IMR-90 (cell line): ENCODE data around the gene COL13A1. TPM values are rescaled to one million over a fixed set of nuclear protein-coding genes. Genes with fewer than 3 reads are reported as not detected.

Source experiments
- ATAC-seq: fragments of 200-7000 bp; cut with Tn5 transposase; 2 replicates; pipeline ENCODE4 v1.9.1; 2020; ENCODE audit warnings: low read depth, mild to moderate bottlenecking, moderate library complexity
- BruUV-seq: library from RNA; stranded (reverse); fragments of 400-500 nt; replicated peaks from 2 replicates; lab custom pipeline; 2021; lab: Mats Ljungman, UMichigan
- CTCF ChIA-PET: fragments of 300-600 bp; formaldehyde crosslinking; extraction: SDS; loops from one replicate; lab custom pipeline; 2021; ENCODE audit warnings: antibody characterized with exemption; lab: Yijun Ruan, JAX
- POLR2A ChIA-PET: fragments of 300-600 bp; sonication (Branson Sonifier 250); formaldehyde crosslinking; loops from one replicate; lab custom pipeline; 2022; ENCODE audit warnings: antibody characterized with exemption; ENCODE audit not compliant: unreplicated experiment; lab: Charles Lee
- DNase-seq: peaks from one replicate; pipeline ENCODE4 v3.0.0; 2013
- H2AFZ ChIP-seq: replicated peaks from 2 replicates; pipeline ENCODE3; 2013; ENCODE audit warnings: low read length, mild to moderate bottlenecking; ENCODE audit not compliant: poor library complexity
- H2AK5ac ChIP-seq: 2 replicates; pipeline ENCODE4 v1.6.1; 2013; ENCODE audit warnings: low read depth, low read length, inconsistent platforms
- H2AK9ac ChIP-seq: replicated peaks from 2 replicates; pipeline ENCODE3; 2013; ENCODE audit warnings: mild to moderate bottlenecking, low read depth, low read length, moderate library complexity; ENCODE audit not compliant: poor library complexity
- H2BK120ac ChIP-seq: 2 replicates; pipeline ENCODE4 v1.6.1; 2013; ENCODE audit warnings: low read depth, low read length, inconsistent platforms
- H2BK15ac ChIP-seq: 3 replicates; pipeline ENCODE4 v1.6.1; 2013; ENCODE audit warnings: low read depth, low read length, inconsistent platforms
- H2BK20ac ChIP-seq: 2 replicates; pipeline ENCODE4 v1.6.1; 2013; ENCODE audit warnings: low read depth, mild to moderate bottlenecking, inconsistent platforms, low read length, moderate library complexity
- H2BK5ac ChIP-seq: 2 replicates; pipeline ENCODE4 v1.6.1; 2013; ENCODE audit warnings: mild to moderate bottlenecking, low read depth, low read length, inconsistent platforms; ENCODE audit not compliant: poor library complexity, severe bottlenecking
- H3K14ac ChIP-seq: replicated peaks from 2 replicates; pipeline ENCODE4 v1.6.1; 2013; ENCODE audit warnings: low read depth, low read length, inconsistent platforms
- H3K18ac ChIP-seq: 2 replicates; pipeline ENCODE4 v1.6.1; 2013; ENCODE audit warnings: low read depth, low read length, control low read depth
- H3K23ac ChIP-seq: 2 replicates; pipeline ENCODE4 v1.6.1; 2013; ENCODE audit warnings: low read depth, low read length, inconsistent platforms
- H3K27ac ChIP-seq: 2 replicates; pipeline ENCODE4 v1.5.1; 2013; ENCODE audit warnings: mild to moderate bottlenecking, control low read depth, low read length; ENCODE audit not compliant: insufficient read depth
- H3K27me3 ChIP-seq: 2 replicates; pipeline ENCODE4 v1.6.1; 2013; ENCODE audit warnings: low read length; ENCODE audit not compliant: control insufficient read depth, insufficient read depth
- H3K36me3 ChIP-seq: 2 replicates; pipeline ENCODE4 v1.6.1; 2013; ENCODE audit warnings: low read length, mixed read lengths; ENCODE audit not compliant: control insufficient read depth, insufficient read depth
- H3K4ac ChIP-seq: 2 replicates; pipeline ENCODE4 v1.6.1; 2013; ENCODE audit warnings: low read depth, low read length, inconsistent platforms
- H3K4me1 ChIP-seq: 2 replicates; pipeline ENCODE4 v1.6.1; 2013; ENCODE audit warnings: low read length, mixed read lengths; ENCODE audit not compliant: control insufficient read depth, insufficient read depth
- H3K4me2 ChIP-seq: 2 replicates; pipeline ENCODE4 v1.6.1; 2013; ENCODE audit warnings: low read depth, mild to moderate bottlenecking, control low read depth, low read length, moderate library complexity
- H3K4me3 ChIP-seq: 2 replicates; pipeline ENCODE4 v1.5.1; 2013; ENCODE audit warnings: low read depth, mild to moderate bottlenecking, control low read depth, low read length, moderate library complexity; ENCODE audit not compliant: insufficient read depth
- H3K56ac ChIP-seq: 2 replicates; pipeline ENCODE4 v1.6.1; 2013; ENCODE audit warnings: low read length, inconsistent platforms; ENCODE audit not compliant: insufficient read depth; ENCODE audit errors: extremely low read depth
- H3K79me1 ChIP-seq, 2 experiments: 2 replicates each; pipeline ENCODE4 v1.6.1; 2013; ENCODE audit warnings: low read length in 2 of 2, inconsistent platforms in 1 of 2, low read depth in 1 of 2
- H3K9ac ChIP-seq: 2 replicates; pipeline ENCODE4 v1.6.1; 2013; ENCODE audit warnings: low read depth, low read length, control low read depth
- H3K9me1 ChIP-seq: 2 replicates; pipeline ENCODE4 v1.6.1; 2013; ENCODE audit warnings: low read length, inconsistent platforms; ENCODE audit not compliant: insufficient read depth
- H3K9me3 ChIP-seq: 2 replicates; pipeline ENCODE4 v1.6.1; 2013; ENCODE audit warnings: low read length; ENCODE audit not compliant: control insufficient read depth, insufficient read depth
- H4K20me1 ChIP-seq: 2 replicates; pipeline ENCODE4 v1.6.1; 2013; ENCODE audit warnings: low read length, inconsistent platforms; ENCODE audit not compliant: insufficient read depth
- H4K5ac ChIP-seq: 2 replicates; pipeline ENCODE4 v1.6.1; 2013; ENCODE audit warnings: mild to moderate bottlenecking, low read depth, low read length, control low read depth
- H4K8ac ChIP-seq, 2 experiments: 2 replicates each; pipeline ENCODE4 v1.6.1; 2013; ENCODE audit warnings: low read depth in 2 of 2, low read length in 2 of 2, control low read depth in 1 of 2, inconsistent platforms in 1 of 2
- H4K91ac ChIP-seq: 2 replicates; pipeline ENCODE4 v1.6.1; 2013; ENCODE audit warnings: low read depth, low read length, inconsistent platforms; ENCODE audit not compliant: insufficient read depth
- BHLHE40 ChIP-seq: fragments of 150-350 bp; IDR thresholded peaks from 2 replicates; pipeline ENCODE4 v1.6.1; 2016; ENCODE audit warnings: mild to moderate bottlenecking, low read depth, low read length
- CEBPB ChIP-seq: IDR thresholded peaks from 2 replicates; pipeline ENCODE4 v1.6.1; 2012; ENCODE audit warnings: low read depth, low read length, improper control_type of control experiment
- CTCF ChIP-seq: conservative IDR thresholded peaks from 2 replicates; pipeline ENCODE4 v1.5.1; 2012; ENCODE audit warnings: mild to moderate bottlenecking, low read depth, low read length, improper control_type of control experiment
- MAFK ChIP-seq: IDR thresholded peaks from 2 replicates; pipeline ENCODE4 v1.6.1; 2012; ENCODE audit warnings: low read depth, low read length, improper control_type of control experiment
- MXI1 ChIP-seq: IDR thresholded peaks from 2 replicates; pipeline ENCODE4 v1.6.1; 2012; ENCODE audit warnings: low read depth, mild to moderate bottlenecking, low read length, moderate library complexity, borderline replicate concordance
- POLR2A ChIP-seq: IDR thresholded peaks from 2 replicates; pipeline ENCODE4 v1.6.1; 2012; ENCODE audit warnings: mild to moderate bottlenecking, low read depth, low read length
- RCOR1 ChIP-seq: IDR thresholded peaks from 2 replicates; pipeline ENCODE4 v1.6.1; 2012; ENCODE audit warnings: mild to moderate bottlenecking, low read length, improper control_type of control experiment; ENCODE audit not compliant: insufficient replicate concordance
- RFX5 ChIP-seq: IDR thresholded peaks from 2 replicates; pipeline ENCODE4 v1.8.0; 2012; ENCODE audit warnings: low read depth, mild to moderate bottlenecking, low read length, moderate library complexity
- WGBS, 2 experiments: methylation state at CpG; one replicate each; pipeline versions ENCODE4 v1.1.5 to v1.1.7; 2013; ENCODE audit warnings: missing lambda C conversion rate in 2 of 2; ENCODE audit not compliant: insufficient read length in 1 of 2; ENCODE audit errors: extremely low coverage in 2 of 2; 5-methylcytosine and 5-hydroxymethylcytosine counted together
- dilution Hi-C: fragments of 300-500 bp; cut with HindIII; formaldehyde crosslinking; loops from one replicate; pipeline ENCODE4 v1.14.3; 2018; ENCODE audit warnings: low sequenced_read_pairs; ENCODE audit not compliant: unreplicated experiment
- in situ Hi-C: fragments of 300-500 bp; cut with MboI; formaldehyde crosslinking; loops from 3 replicates; pipeline ENCODE4 v1.14.3; 2019; ENCODE audit warnings: low sequenced_read_pairs, inconsistent platforms, mixed read lengths
- intact Hi-C: fragments of 100-400 bp; cut with micrococcal nuclease; formaldehyde crosslinking; loops from 2 replicates; pipeline ENCODE4 v1.10.0; 2022
- polyA plus RNA-seq, 3 experiments: library from polyadenylated mRNA; depleted of rRNA; stranded (reverse); fragments of >200 nt; gene quantifications; 2 replicates each; pipeline ENCODE4 v1.2.3, GENCODE V29; 2012; ENCODE audit warnings: low replicate concordance in 1 of 3
- total RNA-seq: library from RNA; depleted of rRNA; stranded (reverse); fragments of >200 nt; gene quantifications from 2 replicates; pipeline ENCODE4 v1.2.3, GENCODE V29; 2012

Gene COL13A1
- total and polyA plus RNA-seq, 2 of the 4 experiments (the other 2 are of a cell fraction), result 12.2 to 31.3 TPM

GRCh38 chr10:69929575-69929974, 127.9 kb downstream of the COL13A1 start:
- TF ChIP-seq RFX5 (no peak), CEBPB (no peak), POLR2A (no peak), RCOR1 (no peak), MXI1 (no peak), BHLHE40 (no peak), MAFK (no peak), CTCF (no peak)
- no peak overlapping the region for H2BK15ac ChIP-seq
- H2AFZ ChIP-seq, result no peak overlapping the region
- no peak overlapping the region for H2AK9ac ChIP-seq
- no peaks in the 10 kb centered on the region for H3K4me1 ChIP-seq
- in situ Hi-C loops, result no loop called here
- no peak overlapping the region for H3K4me3 ChIP-seq
- H3K9me1 ChIP-seq, result 0 out of 2 replicates have a peak, but pooled peaks cover 5% of the 10 kb centered on the region
- no peak overlapping the region for H2AK5ac ChIP-seq
- no peak overlapping the region for H3K23ac ChIP-seq
- H3K14ac ChIP-seq, result no peak overlapping the region
- H3K56ac ChIP-seq, result no peak overlapping the region
- H2BK5ac ChIP-seq, result no peak overlapping the region
- H3K4me2 ChIP-seq, result no peak overlapping the region
- no CpG with 5 or more reads among the region's 3 CpGs for WGBS, 2 experiments
- no peak overlapping the region for H3K9ac ChIP-seq
- no peaks in the 10 kb centered on the region for H3K9me3 ChIP-seq
- no peak overlapping the region for H4K91ac ChIP-seq
- no peak overlapping the region for H3K4ac ChIP-seq
- H3K27ac ChIP-seq, result no peak overlapping the region
- H3K79me1 ChIP-seq, result no peaks in the 10 kb centered on the region
- no TSS peak for BruUV-seq
- CTCF ChIA-PET, result no interaction called here
- no peak for DNase-seq
- H4K8ac ChIP-seq, result no peak overlapping the region
- no peak for ATAC-seq
- POLR2A ChIA-PET, result no interaction called here
- no peak overlapping the region for H3K18ac ChIP-seq
- no peak overlapping the region for H2BK120ac ChIP-seq
- dilution Hi-C loops, result no loop called here
- no peaks in the 10 kb centered on the region; the same call in 1 of the 2 replicates for H3K36me3 ChIP-seq
- H2BK20ac ChIP-seq, result no peak overlapping the region
- intact Hi-C loops, result no loop called here
- no peaks in the 10 kb centered on the region; the same call in 1 of the 2 replicates for H4K20me1 ChIP-seq
- H3K27me3 ChIP-seq, result no peaks in the 10 kb centered on the region
- no peak overlapping the region for H4K5ac ChIP-seq
